Fibroblast of skin of right quadriceps (primary cell): ENCODE measurements around the gene USP12.
"Not testable (repeated sequence)": the region's sequence is repeated elsewhere in the genome, so short reads cannot be mapped to it uniquely, and the experiment has no call there.

Experiments
- DNase-seq: peaks from one replicate; pipeline ENCODE4 v3.0.0-alpha.2; 2013

The USP12 gene

DNA sequence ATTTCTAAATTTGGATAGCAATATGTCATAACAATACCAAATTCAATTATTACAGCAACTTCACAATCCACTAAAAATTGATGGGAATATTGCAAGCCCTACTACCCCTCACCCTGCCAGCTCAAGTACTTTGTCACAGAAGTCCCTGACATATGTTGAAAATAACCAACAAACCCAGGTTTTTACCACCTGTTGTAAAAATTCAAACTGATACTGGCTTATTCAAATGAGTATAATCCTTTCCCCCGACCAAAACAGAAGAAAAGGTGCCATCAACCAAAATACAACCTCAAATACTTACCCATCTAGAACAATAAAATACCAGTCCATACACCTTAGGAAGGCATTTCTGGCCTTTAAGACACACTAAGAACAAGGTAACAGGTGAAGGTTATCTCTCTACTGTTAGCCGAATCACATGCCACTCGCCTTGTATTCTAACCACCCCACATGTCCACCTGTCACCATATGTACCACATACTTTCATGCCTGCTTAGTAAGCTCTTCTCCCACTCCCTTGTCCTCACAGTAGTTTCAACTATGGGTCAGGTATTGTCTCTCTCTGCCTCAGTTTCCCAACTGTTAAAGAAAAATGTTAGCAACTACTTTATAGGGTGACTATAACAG is 53.1 kb downstream of the USP12 start:
- no peak for DNase-seq

DNA sequence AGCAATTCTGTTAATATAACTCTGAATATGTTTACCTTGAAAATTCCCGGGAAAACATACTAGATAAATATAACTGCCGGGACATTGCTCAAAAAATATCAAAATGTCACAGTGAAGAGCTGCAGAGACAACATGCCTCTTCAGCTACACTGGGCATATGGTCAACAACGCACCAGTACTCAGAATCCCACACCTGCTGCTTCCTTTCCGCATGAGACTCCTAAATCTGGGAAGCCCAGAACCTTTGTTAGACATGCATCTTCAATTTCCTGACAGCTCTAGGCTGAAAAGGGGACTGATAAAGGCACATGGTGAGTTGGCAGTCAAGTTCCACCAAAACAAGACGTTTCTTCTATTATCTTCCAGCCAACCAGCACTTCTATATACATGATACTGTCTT is 53.7 kb downstream of the USP12 start:
- DNase-seq, result no peak

GRCh38 chr13:27117158-27117557 is 54.5 kb downstream of the USP12 start:
- peak; percentile 16 for DNase-seq

- DNase-seq, result no peak
These were observed 58.2 kb downstream of the USP12 start for GRCh38 chr13:27113436-27113835.

GRCh38 chr13:27112006-27112405 is 59.6 kb downstream of the USP12 start:
- no peak for DNase-seq

DNA sequence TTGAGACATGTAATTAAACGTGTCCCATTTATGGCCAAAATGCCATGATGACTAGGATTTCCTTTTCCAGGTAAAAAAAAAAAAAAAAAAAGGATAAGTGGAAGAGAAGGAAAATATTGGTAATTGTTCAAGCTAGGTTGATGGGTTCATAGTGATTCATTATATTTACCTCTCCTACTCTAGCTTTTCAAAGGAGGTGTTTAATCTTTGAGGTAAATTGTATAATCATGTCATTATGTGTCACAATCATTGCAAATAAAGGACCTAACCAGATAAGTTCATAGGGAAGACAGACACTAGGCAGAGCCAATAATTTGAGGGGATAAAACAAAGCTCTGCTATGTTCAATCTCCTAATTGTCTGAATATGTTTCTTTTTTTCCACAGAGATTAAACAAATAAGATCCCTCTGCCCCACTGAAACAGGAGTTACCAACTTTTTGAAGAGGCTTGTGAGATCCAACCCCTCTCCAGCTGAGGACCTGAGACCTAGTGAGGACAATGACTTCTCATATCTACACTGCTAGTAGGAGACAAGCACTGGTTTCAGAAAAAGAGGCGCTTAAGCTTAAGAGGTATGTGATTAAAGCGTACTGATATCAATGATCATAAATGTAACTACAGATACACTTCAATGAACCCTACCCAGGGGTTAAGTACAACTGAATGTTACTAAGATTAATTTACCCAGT is 61.4 kb downstream of the USP12 start:
- no peak for DNase-seq

DNA sequence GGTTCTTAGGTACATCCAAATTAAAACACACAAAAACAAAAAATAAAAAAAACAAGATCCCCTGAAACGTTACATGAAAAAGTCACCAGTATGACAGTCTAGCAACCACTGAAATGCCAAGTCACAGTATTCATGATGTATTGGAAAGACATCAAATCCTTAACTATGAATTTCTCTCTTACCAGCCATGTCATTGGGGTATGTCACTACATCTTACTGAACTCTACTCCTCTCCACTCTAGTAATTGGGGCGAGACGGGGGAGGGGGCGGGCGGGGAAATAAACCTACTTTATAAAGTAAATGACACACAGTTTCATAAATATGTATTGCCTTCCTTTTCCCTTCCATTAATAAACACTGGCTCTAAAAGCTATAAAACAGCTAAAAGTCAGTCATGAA is 65.5 kb downstream of the USP12 start:
- DNase-seq, result no peak

DNA sequence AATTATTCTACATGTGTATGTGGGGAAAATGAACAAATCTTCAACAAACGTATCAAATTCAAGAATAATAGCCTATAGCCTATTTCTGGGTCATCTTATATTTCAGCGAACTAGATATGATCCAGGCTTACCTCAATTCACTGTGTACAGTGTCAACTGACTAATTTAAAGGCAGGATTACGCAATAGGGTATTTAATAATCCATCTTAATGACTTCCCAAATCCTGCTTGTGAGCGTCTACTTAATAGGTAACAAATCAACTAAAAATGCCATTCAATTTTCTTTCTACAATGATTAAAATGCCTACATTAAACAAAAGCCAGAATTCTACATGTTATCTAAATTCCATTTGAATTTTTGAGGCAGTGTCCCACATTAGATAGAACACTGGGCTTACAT is 67.0 kb downstream of the USP12 start:
- DNase-seq, result no peak

DNA sequence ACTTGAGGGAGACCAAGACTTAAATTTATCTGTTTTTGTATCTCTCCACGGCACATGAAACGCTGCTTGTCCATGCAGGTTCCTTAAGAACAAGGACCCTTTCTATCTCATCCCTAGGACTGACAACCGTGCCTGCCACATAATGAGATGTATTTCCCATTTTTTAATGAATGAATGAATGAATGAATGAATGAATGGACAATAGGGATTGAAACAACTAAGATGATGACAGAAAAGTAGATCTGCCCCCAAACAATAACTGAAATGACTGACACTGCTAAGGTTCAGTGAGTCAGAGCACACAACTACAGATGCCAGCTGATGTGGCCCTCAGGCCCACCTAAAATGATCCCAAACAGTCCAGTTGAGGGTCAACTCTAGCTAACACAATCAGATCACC is 69.8 kb downstream of the USP12 start:
- DNase-seq, result no peak

DNA sequence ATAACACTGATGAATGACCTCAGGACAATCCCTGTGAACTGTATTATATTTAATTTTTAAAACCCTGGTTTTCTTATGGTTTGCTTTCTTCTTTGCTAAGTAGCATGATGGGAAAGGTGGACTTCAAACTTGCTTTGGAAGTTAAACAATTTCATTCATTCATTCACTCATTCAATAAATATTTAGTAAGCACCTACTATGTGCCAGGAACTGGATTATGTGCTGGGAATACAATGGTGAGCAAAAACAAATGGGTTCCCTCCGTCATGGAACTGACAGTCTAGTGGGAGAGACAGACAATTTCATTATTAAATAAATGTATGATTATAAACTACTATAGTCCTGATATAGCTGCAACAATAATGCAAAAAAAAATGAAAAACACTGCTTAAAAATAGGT is 70.3 kb downstream of the USP12 start:
- no peak for DNase-seq

DNA sequence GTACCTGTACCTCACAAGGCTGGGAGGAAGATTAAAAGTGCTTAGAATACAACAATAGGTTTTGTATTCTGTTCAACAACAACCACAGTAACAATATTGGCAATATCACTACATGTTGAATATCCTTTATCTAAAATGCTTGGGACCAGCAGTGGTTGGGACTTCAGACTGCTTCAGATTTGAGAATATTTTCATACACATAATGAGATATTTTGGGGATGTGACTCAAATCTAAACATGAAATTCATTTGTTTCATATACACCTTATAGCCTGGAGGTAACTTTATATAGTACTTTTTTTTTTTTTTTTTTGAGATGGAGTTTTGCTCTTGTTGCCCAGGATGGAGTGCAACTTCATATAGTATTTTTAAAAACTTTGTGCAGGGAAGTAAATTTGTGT is 73.9 kb downstream of the USP12 start:
- DNase-seq, result no peak

- DNase-seq, result no peak
These were observed 80.2 kb downstream of the USP12 start for GRCh38 chr13:27091451-27091850.

DNA sequence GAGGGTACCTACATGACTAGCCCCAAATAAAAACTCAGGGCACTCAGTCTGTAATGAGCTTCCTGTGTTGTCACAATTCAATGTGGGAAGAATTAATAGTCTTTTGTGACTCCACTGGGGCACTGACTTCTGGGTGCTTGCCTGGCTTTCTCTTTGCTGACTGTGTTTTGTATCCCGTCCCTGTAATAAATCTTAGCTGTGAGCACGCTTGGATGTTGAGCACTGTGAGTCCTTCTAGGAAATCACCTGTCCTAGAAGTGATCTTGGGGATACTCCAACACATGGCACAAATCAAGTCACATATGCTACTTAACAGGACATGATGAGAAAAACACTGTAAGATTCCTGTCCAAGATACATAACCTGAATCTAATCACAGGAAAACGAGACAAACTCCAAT is 83.0 kb downstream of the USP12 start:
- no peak for DNase-seq

- peak; percentile 3 for DNase-seq
These were observed 84.9 kb downstream of the USP12 start for GRCh38 chr13:27086599-27087265.

DNA sequence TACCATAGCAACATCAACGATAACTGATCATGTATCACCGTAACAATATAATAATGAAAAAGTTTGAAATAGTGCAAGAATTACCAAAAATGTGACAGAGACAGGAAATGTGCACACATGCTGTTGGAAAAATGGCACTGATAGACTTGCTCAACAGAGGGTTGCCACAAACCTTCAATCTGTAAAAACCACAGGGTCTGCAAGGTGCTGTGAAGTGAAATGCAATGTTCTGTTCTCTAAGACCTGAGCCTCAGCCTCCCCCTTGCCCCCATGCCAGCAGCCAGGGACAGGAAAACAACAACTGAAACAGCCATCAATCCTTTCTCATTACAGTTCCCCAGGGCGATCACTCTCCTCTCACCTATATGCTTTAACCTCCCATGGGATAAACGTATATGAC is 88.4 kb downstream of the USP12 start:
- DNase-seq, result no peak

GRCh38 chr13:27081893-27082679 is 89.5 kb downstream of the USP12 start:
- DNase-seq, result no peak

- DNase-seq, result no peak
These were observed 91.3 kb downstream of the USP12 start for GRCh38 chr13:27080018-27080948.

DNA sequence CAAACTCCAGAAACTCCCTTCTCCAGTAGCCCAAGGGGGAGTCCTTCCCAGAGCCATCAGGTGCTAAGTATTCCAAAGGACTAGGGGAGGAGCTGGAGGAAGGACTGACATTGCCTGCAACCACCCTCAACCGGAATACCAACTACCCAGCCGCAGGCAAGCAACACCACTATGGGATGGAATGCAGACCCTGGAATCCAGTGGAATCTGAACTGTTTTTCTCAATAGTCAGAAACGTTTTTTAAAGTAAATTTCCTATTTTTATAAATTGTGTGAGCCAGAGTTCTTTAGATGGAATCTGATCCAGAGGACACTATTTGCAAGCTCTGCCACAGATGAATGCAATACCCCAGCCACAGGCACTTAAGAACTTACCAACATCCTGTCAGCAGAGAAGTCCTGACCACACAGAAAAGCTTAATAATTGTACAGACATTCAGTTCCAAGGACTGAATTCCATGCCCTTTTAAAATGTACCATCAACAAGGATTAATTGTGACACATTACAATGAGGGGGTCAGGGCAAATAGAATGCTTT is 92.1 kb downstream of the USP12 start:
- DNase-seq, result peak; percentile 77

DNA sequence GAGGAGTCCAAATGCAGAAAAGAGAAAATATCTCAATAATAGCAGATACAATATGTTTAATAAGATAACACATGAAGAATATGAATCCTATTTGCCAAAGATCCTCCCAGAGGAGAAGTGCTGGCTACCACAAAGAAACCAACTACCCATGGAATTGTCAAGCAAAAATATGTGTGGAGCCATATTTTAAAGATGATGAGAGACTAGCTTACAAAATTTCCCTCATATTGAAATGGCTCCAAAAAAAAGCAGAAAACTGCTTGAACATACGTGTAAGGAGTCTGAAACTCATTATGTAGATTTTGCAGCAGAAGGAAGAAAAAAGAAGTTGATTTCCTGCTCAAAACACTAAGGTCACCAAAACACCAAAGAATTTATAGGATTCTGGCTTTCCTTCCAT is 94.2 kb downstream of the USP12 start:
- DNase-seq, result no peak

DNA sequence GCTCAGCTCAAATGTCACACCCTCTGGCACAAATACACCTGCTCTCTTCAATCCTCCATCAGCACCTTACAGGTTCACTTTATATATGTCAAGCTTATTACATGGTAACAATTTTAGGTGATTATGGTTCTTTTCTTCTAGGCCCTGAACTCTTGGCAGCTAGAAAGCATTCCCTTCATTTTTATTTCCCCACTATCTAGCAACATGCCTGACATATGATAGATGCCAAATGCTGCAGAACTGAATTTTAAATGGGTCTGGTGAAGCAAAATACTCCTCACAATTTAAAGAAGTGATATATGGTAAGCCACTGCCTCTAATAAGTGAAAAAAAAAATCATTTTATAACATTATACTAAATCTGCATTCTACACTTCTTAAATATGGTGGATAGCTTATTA is 95.2 kb downstream of the USP12 start:
- no peak for DNase-seq

DNA sequence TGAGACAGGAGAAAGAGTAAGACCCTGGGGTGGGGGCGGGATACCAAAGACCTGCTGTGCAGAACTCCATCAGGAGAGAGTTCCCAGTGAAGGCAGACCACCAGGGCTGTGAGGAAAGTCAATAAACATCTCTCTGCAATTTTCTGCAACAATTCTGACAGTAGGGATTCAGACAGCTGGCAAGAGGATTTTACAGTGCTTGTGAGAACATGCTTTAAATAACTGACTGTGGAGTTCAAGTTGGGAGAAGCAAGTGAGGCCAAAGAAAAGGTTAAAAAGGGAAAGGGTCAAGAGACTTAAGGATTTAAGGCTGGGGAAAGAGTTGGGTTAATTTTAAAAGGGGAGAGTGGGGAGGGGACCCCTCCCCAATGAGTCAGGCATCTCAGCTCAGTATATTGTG is 98.4 kb downstream of the USP12 start:
- DNase-seq, result no peak

DNA sequence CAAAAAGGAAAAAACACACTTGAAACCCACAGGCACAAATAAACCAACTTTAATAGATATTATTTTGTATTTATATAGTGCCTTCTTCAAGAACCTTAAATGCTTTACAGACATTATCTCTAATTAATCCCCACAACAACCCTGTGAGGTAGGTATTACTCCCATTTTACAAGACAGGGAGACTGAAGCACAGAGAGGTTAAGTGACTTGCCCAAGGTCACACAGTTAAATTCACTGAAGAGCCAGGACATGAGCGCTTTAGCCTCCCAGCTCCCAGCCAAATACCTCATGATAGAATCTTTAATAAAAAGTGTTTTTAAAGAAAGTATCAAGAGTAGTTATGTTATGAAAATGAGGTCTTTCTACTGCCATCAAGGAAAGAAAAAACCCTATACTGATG is 105.5 kb downstream of the USP12 start:
- DNase-seq, result not testable (repeated sequence)
